Hepatocyte (in vitro differentiated cells): Measurements from ENCODE around the gene WNK1. TPM values are rescaled to one million over a fixed set of nuclear protein-coding genes. Genes with fewer than 3 reads are reported as not detected.

ENCODE experiments used
- DNase-seq: peaks from one replicate; pipeline ENCODE4 v3.0.0-alpha.2; 2016; ENCODE audit warnings: low spot score
- H2AFZ ChIP-seq: fragments of 200-600 bp; sonication (generic); 2 replicates; pipeline ENCODE4 v1.6.0; 2016; ENCODE audit warnings: antibody characterized with exemption, mild to moderate bottlenecking
- H3K27ac ChIP-seq: fragments of 200-600 bp; sonication (generic); 2 replicates; pipeline ENCODE4 v1.5.1; 2016; ENCODE audit warnings: mild to moderate bottlenecking
- H3K27me3 ChIP-seq: fragments of 200-600 bp; sonication (generic); 2 replicates; pipeline ENCODE4 v1.6.1; 2016
- H3K36me3 ChIP-seq: fragments of 200-600 bp; sonication (generic); replicated peaks from 2 replicates; pipeline ENCODE4 v1.5.1; 2016; ENCODE audit warnings: low read depth; ENCODE audit not compliant: insufficient read depth
- H3K4me1 ChIP-seq: fragments of 200-600 bp; sonication (generic); 2 replicates; pipeline ENCODE4 v1.5.1; 2016; ENCODE audit warnings: mild to moderate bottlenecking, moderate library complexity; ENCODE audit not compliant: insufficient read depth
- H3K4me2 ChIP-seq: fragments of 200-600 bp; sonication (generic); 2 replicates; pipeline ENCODE4 v1.6.0; 2016
- H3K4me3 ChIP-seq: fragments of 200-600 bp; sonication (generic); 2 replicates; pipeline ENCODE4 v1.5.1; 2016; ENCODE audit warnings: mild to moderate bottlenecking
- H3K79me2 ChIP-seq: fragments of 200-600 bp; sonication (generic); 2 replicates; pipeline ENCODE4 v1.6.0; 2017; ENCODE audit warnings: mild to moderate bottlenecking
- H3K9me2 ChIP-seq: fragments of 200-600 bp; sonication (generic); replicated peaks from 2 replicates; pipeline ENCODE4 v1.6.0; 2017; ENCODE audit warnings: mild to moderate bottlenecking; ENCODE audit not compliant: insufficient read depth
- H3K9me3 ChIP-seq: fragments of 200-600 bp; sonication (generic); 2 replicates; pipeline ENCODE4 v1.5.1; 2016; ENCODE audit warnings: low read depth, mild to moderate bottlenecking
- H4K20me1 ChIP-seq: fragments of 200-600 bp; sonication (generic); 2 replicates; pipeline ENCODE4 v1.6.0; 2016; ENCODE audit warnings: mild to moderate bottlenecking; ENCODE audit not compliant: insufficient read depth, poor library complexity, severe bottlenecking
- EZH2 ChIP-seq: fragments of 200-600 bp; sonication (generic); IDR thresholded peaks from 2 replicates; pipeline ENCODE4 v1.6.1; 2016; ENCODE audit warnings: antibody characterized with exemption, mild to moderate bottlenecking, borderline replicate concordance
- EZH2phosphoT487 ChIP-seq: fragments of 200-600 bp; sonication (generic); IDR thresholded peaks from one replicate; pipeline ENCODE4 v1.6.1; 2018; ENCODE audit warnings: antibody characterized with exemption, mild to moderate bottlenecking, low read depth, moderate library complexity; ENCODE audit not compliant: unreplicated experiment, severe bottlenecking
- WGBS: methylation state at CpG from one replicate; pipeline ENCODE4 v1.1.6; 2016; ENCODE audit warnings: low lambda C conversion rate; ENCODE audit errors: missing lambda C conversion rate; 5-methylcytosine and 5-hydroxymethylcytosine counted together
- polyA plus RNA-seq: library from polyadenylated mRNA; unstranded; fragments of >200 nt; fragmentation: Nextera tagmentation; extraction: Ambion mirVana; gene quantifications from 2 replicates; pipeline ENCODE4 v1.2.1, GENCODE V29; 2016
- total RNA-seq: library from RNA; depleted of rRNA; stranded (reverse); fragments of >200 nt; gene quantifications from 2 replicates; pipeline ENCODE4 v1.2.3, GENCODE V29; 2014
- TF ChIP-seq, protein P1 (sequence below): fragments of 200-600 bp; sonication (generic); IDR thresholded peaks from 2 replicates; pipeline ENCODE4 v1.5.1; 2016; ENCODE audit warnings: antibody characterized with exemption, mild to moderate bottlenecking; ENCODE audit not compliant: poor library complexity

The WNK1 gene
- total and polyA plus RNA-seq, 2 experiments from 2014 or later: 58.5 to 62.6 TPM

DNA sequence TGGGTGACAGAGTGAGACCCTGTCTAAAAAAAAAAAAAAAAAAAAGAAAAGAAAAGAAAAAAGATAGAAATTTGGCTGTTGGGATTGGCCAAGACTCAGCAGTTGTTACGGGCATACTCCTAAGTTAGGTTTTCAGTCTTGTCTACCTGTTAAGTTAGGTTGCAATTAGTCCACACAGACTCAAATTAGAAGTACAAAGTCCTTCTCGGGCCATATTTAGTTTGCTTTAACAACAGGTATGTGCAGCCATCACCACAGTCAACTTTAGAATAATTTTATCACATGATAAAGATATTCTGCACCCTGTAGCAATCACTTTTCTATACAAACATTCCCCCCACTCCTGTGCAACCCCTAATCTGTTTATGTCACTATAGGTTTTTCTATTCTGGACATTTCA lies 85.2 kb downstream of the WNK1 start:
- H3K9me2 ChIP-seq: no peaks in the 10 kb centered on the region
- TF ChIP-seq, protein P1, sequence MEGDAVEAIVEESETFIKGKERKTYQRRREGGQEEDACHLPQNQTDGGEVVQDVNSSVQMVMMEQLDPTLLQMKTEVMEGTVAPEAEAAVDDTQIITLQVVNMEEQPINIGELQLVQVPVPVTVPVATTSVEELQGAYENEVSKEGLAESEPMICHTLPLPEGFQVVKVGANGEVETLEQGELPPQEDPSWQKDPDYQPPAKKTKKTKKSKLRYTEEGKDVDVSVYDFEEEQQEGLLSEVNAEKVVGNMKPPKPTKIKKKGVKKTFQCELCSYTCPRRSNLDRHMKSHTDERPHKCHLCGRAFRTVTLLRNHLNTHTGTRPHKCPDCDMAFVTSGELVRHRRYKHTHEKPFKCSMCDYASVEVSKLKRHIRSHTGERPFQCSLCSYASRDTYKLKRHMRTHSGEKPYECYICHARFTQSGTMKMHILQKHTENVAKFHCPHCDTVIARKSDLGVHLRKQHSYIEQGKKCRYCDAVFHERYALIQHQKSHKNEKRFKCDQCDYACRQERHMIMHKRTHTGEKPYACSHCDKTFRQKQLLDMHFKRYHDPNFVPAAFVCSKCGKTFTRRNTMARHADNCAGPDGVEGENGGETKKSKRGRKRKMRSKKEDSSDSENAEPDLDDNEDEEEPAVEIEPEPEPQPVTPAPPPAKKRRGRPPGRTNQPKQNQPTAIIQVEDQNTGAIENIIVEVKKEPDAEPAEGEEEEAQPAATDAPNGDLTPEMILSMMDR: no peak
- TF ChIP-seq EZH2 (no peak), EZH2phosphoT487 (no peak)
- H2AFZ ChIP-seq: no peak overlapping the region
- H3K4me2 ChIP-seq: peak overlapping the region; percentile 20
- no peaks in the 10 kb centered on the region for H3K36me3 ChIP-seq
- peaks cover 50% of the 10 kb centered on the region for H3K79me2 ChIP-seq
- 73% methylated on average over 2 of the region's 2 CpGs for WGBS
- H3K4me1 ChIP-seq: no peaks in the 10 kb centered on the region
- no peaks in the 10 kb centered on the region for H3K27me3 ChIP-seq
- H4K20me1 ChIP-seq: peaks cover 4% of the 10 kb centered on the region
- no peaks in the 10 kb centered on the region for H3K9me3 ChIP-seq
- peak; percentile 5 for DNase-seq
- H3K4me3 ChIP-seq: no peak overlapping the region
- peak overlapping the region; percentile 55 for H3K27ac ChIP-seq

DNA sequence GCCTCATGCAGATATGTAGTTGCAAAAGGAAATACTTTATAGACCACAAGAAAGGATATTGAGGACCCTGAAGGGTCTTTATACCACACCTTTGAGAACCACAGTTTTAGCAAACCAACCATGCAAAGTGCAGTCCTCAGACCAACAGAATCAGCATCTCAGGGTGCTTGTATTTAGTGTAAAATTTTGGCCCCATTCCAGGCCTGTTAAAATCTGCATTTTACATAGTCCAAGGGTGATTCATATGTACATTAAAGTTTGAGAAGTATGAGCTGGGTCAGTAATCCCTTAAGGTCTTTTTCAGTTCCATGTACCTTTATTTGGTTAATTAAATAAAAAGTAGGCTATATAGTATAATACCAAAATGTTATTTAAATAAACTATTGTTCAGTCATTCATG lies 91.2 kb downstream of the WNK1 start:
- peaks cover 46% of the 10 kb centered on the region for H3K79me2 ChIP-seq
- TF ChIP-seq EZH2: no peak
- TF ChIP-seq EZH2phosphoT487: no peak
- TF ChIP-seq, protein P1: no peak

DNA sequence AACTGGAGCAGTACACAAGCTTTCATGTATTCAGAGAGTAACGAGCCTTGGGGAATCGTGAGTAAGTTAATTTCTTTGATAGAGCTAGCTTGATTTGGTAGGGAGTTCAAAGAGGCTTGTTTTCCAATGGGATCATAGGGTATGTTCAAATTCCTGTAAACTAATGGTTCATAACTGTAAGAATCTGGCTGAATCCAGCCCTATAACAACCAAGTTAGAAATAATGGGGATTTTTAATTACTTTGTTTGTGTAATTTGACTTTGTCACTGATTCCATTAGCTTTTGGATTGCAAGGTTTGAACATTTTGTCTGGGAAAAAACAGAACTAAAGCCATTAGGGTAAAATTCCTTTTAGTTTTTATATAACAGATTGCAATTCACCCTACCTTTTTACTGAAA lies 94.0 kb downstream of the WNK1 start:
- no peak overlapping the region for H3K4me3 ChIP-seq
- H3K9me2 ChIP-seq: no peaks in the 10 kb centered on the region
- no peaks in the 10 kb centered on the region for H3K9me3 ChIP-seq
- peaks cover 57% of the 10 kb centered on the region for H3K79me2 ChIP-seq
- H3K4me1 ChIP-seq: peaks cover 4% of the 10 kb centered on the region
- H2AFZ ChIP-seq: no peak overlapping the region
- TF ChIP-seq EZH2 (no peak), EZH2phosphoT487 (no peak)
- TF ChIP-seq, protein P1: no peak
- 88% methylated on average over 2 of the region's 2 CpGs for WGBS
- H3K4me2 ChIP-seq: no peak overlapping the region
- H3K27ac ChIP-seq: no peak overlapping the region
- DNase-seq: no peak
- no peaks in the 10 kb centered on the region for H3K27me3 ChIP-seq
- no peaks in the 10 kb centered on the region for H3K36me3 ChIP-seq
- peaks cover 8% of the 10 kb centered on the region for H4K20me1 ChIP-seq

More for the DNA sequence above, 91.2 kb downstream of the WNK1 start:
- no peaks in the 10 kb centered on the region for H3K27me3 ChIP-seq
- H3K9me3 ChIP-seq: no peaks in the 10 kb centered on the region
- no peaks in the 10 kb centered on the region for H3K4me1 ChIP-seq
- H3K36me3 ChIP-seq: no peaks in the 10 kb centered on the region
- no peak overlapping the region for H3K27ac ChIP-seq
- no peak for DNase-seq
- H4K20me1 ChIP-seq: no peaks in the 10 kb centered on the region
- no peak overlapping the region for H2AFZ ChIP-seq
- no peaks in the 10 kb centered on the region for H3K9me2 ChIP-seq
- no peak overlapping the region for H3K4me2 ChIP-seq
- H3K4me3 ChIP-seq: no peak overlapping the region
